Mesodermal cell (in vitro differentiated cells): Measurements from ENCODE around the gene GALNS.

Experiments
- H3K27ac ChIP-seq: 2 replicates; pipeline ENCODE4 v1.7.0; 2013; ENCODE audit warnings: mild to moderate bottlenecking, low read depth, low read length, moderate library complexity; ENCODE audit not compliant: severe bottlenecking
- H3K36me3 ChIP-seq: 2 replicates; pipeline ENCODE4 v1.7.1; 2013; ENCODE audit warnings: mild to moderate bottlenecking, low read length, moderate library complexity; ENCODE audit not compliant: control insufficient read depth, insufficient read depth
- H3K4me1 ChIP-seq: one replicate; pipeline ENCODE4 v1.7.1; 2013; ENCODE audit warnings: mild to moderate bottlenecking, low read length; ENCODE audit not compliant: insufficient read depth, control insufficient read depth, poor library complexity, severe bottlenecking
- H3K4me3 ChIP-seq: 2 replicates; pipeline ENCODE4 v1.7.0; 2013; ENCODE audit warnings: low read length, control low read depth, mild to moderate bottlenecking; ENCODE audit not compliant: insufficient read depth, poor library complexity, severe bottlenecking; ENCODE audit errors: extremely low read depth
- H3K9me3 ChIP-seq: 2 replicates; pipeline ENCODE4 v1.7.1; 2013; ENCODE audit warnings: mild to moderate bottlenecking, low read length, moderate library complexity; ENCODE audit not compliant: control insufficient read depth
- WGBS, 2 experiments: methylation state at CpG; one replicate each; pipeline ENCODE4 v1.1.5; 2013; ENCODE audit warnings: missing lambda C conversion rate in 2 of 2; ENCODE audit not compliant: insufficient coverage in 2 of 2; 5-methylcytosine and 5-hydroxymethylcytosine counted together

The GALNS gene

DNA sequence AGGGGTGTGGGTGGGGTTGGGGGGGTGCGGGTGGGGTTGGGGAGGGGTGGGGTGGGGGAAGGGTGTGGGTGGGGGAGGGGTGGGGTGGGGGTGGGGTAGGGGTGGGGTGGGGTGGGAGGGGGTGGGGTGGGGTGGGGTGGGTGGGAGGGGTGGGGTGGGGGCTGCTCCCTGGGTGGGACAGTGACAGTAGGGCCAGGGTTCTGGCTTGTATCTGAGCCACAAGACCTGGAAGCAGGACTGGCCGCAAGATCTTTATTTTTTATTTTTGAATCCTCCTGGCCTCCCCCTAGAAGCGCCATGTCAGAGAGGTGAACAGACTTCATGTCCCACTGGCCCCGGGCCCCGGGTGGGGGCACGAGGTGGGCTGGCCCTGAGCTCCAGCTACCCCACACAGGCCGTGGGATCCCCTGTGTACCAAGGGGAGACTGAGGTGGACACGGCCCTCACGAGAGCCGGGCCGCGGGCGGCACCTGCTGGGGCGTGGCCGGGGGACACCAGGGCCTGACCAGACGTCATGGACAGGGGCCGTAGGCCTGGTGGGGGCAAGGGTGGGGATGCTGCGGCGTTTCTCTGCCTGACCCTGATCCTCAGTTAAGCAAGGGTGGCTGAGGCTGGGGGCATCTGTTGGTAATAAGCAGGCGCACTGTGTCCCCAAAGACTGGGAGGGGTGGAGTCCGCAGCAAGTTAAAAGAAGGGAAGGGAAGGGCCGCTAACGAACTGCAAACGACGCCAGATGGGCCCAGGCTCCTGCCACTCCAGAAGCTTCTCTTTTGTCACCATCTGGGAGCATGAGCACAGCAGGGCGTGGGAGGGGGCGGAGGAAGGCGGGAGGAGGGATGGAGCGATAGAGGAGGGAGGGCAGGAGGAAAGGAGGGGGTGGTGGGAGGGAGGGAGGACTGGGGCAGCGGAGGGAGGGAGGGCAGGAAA, 32.0 kb upstream of the GALNS start:
- Histone ChIP-seq H3K4me1 (no peaks in the 10 kb centered on the region), H3K27ac (no peak overlapping the region), H3K4me3 (no peak overlapping the region), H3K36me3 (no peaks in the 10 kb centered on the region), H3K9me3 (no peaks in the 10 kb centered on the region)
- WGBS, 2 experiments, result 87 to 91% methylated on average over 15 to 22 of the region's 30 CpGs

DNA sequence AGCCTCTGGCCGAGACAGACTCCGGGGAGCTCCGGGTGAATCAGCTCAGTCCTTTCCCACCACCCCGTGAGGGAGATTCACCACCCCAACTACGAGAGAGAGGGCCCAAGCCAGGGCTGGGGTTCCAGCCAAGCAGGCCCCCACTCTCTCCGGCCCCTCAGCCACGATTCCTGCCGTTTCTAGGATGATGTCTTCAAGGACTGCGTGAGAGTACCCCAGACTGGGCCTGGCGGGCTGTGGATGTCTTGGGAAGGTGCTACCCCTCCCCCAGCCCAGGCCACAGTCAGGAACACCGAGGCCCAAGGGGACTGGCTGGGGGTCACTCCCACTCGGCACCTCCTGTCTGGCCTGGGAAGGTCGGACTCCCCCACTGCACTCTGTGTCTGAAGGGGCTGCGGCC, 31.3 kb upstream of the GALNS start:
- H3K27ac ChIP-seq, result no peak overlapping the region
- 92 to 93% methylated on average over 8 to 9 of the region's 14 CpGs for WGBS, 2 experiments
- no peaks in the 10 kb centered on the region for H3K4me1 ChIP-seq
- H3K36me3 ChIP-seq, result no peaks in the 10 kb centered on the region
- H3K9me3 ChIP-seq, result no peaks in the 10 kb centered on the region
- H3K4me3 ChIP-seq, result no peak overlapping the region

GRCh38 chr16:88886845-88887521, 30.2 kb upstream of the GALNS start:
- H3K36me3 ChIP-seq, result no peaks in the 10 kb centered on the region
- H3K4me1 ChIP-seq, result no peaks in the 10 kb centered on the region
- H3K9me3 ChIP-seq, result no peaks in the 10 kb centered on the region
- H3K27ac ChIP-seq, result no peak overlapping the region
- WGBS, 2 experiments, result 92 to 96% methylated on average over 34 to 39 of the region's 39 CpGs
- no peak overlapping the region for H3K4me3 ChIP-seq

DNA sequence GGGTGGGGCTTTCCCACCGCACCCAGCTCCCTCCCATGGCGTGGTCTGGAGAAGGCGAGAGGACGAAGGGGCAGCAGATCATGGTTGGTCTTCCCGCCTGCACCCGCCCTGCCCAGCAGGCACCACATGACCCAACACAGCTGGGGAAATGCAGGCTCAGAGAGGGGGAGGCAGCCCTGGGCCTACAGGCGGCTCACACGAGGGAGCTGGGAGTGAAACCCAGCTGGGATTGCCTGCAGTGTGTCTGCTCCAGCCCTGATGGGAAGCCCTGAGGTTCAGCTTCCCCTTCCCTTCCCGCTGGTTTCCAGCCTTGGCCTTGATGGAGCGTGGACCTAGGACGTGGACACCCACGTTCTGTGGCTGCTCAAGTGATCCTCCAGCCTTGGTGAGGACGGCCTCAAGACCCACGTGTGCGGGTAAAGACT, 29.7 kb upstream of the GALNS start:
- Histone ChIP-seq H3K9me3 (no peaks in the 10 kb centered on the region), H3K36me3 (no peaks in the 10 kb centered on the region), H3K4me3 (no peak overlapping the region), H3K4me1 (no peaks in the 10 kb centered on the region), H3K27ac (no peak overlapping the region)
- WGBS, 2 experiments, result 90 to 95% methylated on average over 14 to 15 of the region's 15 CpGs

DNA sequence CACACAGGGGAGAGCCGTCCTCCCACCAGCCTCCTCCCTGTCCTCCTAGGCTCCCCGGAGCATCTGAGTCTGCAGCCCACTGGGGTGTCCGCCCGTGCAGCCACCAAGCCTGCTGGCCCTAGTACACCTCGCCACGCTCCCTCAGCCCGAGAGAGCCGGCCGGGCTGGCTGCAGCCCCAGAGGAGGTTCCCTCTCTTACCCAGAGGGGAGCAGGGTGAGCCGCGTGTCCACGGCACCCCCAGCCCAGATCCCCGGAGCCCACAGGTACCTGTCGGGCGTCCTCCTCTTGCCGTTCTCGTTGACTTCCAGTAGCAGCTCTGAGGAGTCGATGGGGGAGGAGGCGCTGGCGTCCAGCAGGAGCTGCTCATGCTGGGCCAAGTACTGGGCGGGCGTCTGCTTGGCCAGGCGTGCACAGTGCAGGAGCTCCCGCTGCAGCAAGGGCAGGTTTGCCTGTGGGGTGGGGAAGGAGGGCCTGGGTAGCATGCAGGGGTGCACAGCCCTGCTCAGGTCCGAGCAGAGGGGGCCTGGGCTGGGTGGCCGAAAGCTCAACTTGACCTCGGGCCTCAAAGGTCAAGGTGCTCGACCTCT, 29.0 kb upstream of the GALNS start:
- Histone ChIP-seq H3K4me1 (no peaks in the 10 kb centered on the region), H3K27ac (no peak overlapping the region), H3K9me3 (no peaks in the 10 kb centered on the region), H3K4me3 (no peak overlapping the region), H3K36me3 (no peaks in the 10 kb centered on the region)
- 90 to 93% methylated on average over 24 to 28 of the region's 28 CpGs for WGBS, 2 experiments

DNA sequence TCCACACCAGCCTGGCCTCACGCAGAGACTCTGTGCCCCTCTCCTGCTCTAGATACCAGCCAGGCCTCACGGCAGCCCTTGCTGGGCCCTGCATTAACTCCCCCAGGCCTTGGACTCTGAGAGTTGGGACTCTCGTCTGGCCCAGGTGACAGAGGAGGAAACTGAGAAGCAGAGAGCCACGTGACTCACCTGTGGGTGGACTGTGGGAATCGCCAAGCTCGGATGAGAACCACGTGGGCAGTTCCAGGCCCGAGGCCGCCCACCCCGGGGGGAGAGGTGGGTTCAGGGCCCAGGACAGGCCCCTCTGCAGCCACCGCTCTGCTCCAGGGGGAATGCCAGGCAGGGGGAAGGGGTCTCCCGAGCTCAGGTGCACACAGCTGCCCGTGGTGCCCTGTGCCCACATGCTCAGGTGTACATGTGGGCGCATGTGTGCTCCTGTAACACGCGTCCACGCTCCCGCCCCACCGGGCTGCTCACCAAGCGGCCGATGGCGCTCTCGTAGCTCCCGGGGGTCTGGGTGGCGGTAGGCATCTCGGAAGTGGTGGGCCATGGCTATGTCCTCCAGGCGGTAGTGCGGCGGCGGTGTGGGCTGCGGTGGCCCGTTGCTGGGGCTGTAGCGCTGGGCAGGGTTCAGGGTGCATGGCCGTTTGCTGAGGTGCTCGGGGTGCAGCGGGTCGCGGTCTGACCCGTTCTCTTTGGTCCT, 28.0 kb upstream of the GALNS start:
- Histone ChIP-seq H3K27ac (no peak overlapping the region), H3K36me3 (no peaks in the 10 kb centered on the region), H3K4me1 (no peaks in the 10 kb centered on the region), H3K9me3 (no peaks in the 10 kb centered on the region), H3K4me3 (no peak overlapping the region)
- WGBS, 2 experiments, result 94 to 97% methylated on average over 33 to 38 of the region's 39 CpGs

- H3K4me1 ChIP-seq, result no peaks in the 10 kb centered on the region
- 91 to 97% methylated on average over 9 of the region's 11 CpGs for WGBS, 2 experiments
- H3K27ac ChIP-seq, result no peak overlapping the region
- H3K4me3 ChIP-seq, result no peak overlapping the region
- no peaks in the 10 kb centered on the region for H3K36me3 ChIP-seq
- no peaks in the 10 kb centered on the region for H3K9me3 ChIP-seq
Observed at GRCh38 chr16:88883946-88884345, 27.2 kb upstream of the GALNS start.

DNA sequence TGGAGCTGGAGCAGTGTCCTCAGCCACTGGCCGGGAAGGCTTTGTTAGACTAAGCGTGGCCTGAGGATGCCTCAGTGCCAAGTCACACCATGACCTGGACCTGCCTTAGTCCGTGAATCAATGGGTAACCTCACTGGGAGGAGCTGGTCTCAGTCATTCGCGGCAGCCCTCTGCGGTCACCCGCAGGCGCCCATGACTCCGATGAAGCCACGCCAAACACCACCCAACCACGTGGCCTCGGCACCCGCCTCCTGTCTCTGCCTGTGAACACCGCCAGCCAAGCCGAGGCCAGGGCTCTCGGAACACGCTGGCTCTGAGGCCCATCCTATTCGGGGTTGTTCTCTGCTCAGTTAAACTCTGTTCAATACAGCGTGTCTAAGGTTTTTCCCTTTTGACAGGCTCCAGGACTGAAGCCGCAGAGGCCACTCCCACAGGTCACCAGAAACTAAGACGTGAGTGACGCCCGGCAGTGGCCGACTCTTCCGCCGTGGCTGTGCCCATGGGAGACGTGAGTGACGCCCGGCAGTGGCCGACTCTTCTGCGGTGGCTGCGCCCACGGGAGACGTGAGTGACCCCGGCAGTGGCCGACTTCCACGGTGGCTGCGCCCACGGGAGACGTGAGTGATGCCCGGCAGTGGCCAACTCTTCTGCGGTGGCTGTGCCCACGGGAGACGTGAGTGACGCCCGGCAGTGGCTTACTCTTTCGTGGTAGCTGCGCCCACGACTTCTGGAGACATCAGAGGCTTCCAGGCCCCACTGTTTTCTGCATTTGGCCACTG, 26.6 kb upstream of the GALNS start:
- WGBS, 2 experiments, result 94 to 96% methylated on average over 43 to 49 of the region's 49 CpGs
- H3K9me3 ChIP-seq, result no peaks in the 10 kb centered on the region

GRCh38 chr16:88882358-88883030, 25.7 kb upstream of the GALNS start:
- H3K4me1 ChIP-seq, result no peaks in the 10 kb centered on the region
- H3K9me3 ChIP-seq, result no peaks in the 10 kb centered on the region
- WGBS, 2 experiments, result 95 to 96% methylated on average over 20 to 22 of the region's 26 CpGs
- H3K4me3 ChIP-seq, result no peak overlapping the region
- no peaks in the 10 kb centered on the region for H3K36me3 ChIP-seq
- H3K27ac ChIP-seq, result no peak overlapping the region

More for the DNA sequence above, 26.6 kb upstream of the GALNS start:
- Histone ChIP-seq H3K4me1 (no peaks in the 10 kb centered on the region), H3K36me3 (no peaks in the 10 kb centered on the region), H3K27ac (no peak overlapping the region), H3K4me3 (no peak overlapping the region)
